ENCODE results near the gene NEDD4L.

GRCh38 chr18:58067601-58068000 is 23.6 kb downstream of the NEDD4L start:
- TF ChIP-seq CTCF (conservative IDR thresholded peaks at IDR 0.05; ENCODE audit: low read depth in 2 of 2): 0 out of 4 replicates have a peak, but pooled peaks have one; percentile 2 to 22
- no peak for TF ChIP-seq ZNF114 (CRISPR knock-in tag; IDR thresholded peaks at IDR 0.05)
- TF ChIP-seq EZH2phosphoT487 (IDR thresholded peaks at IDR 0.05; ENCODE audit: unreplicated experiment): no peak
- TF ChIP-seq REST (IDR thresholded peaks at IDR 0.05; ENCODE audit: unreplicated experiment): no peak
- TF ChIP-seq JUNB (IDR thresholded peaks at IDR 0.05; ENCODE audit: unreplicated experiment): no peak
- no peak for TF ChIP-seq ETS1 (IDR thresholded peaks at IDR 0.05)
- TF ChIP-seq ZNF462 (CRISPR knock-in tag; IDR thresholded peaks at IDR 0.05): no peak
- TF ChIP-seq POLR2AphosphoS5 (IDR thresholded peaks at IDR 0.05; ENCODE audit: low read depth): no peak
